MM.1S (cell line): ENCODE data around the gene CYB5R3.

Experiments used
- DNase-seq: peaks from one replicate; pipeline ENCODE4 v3.0.0-alpha.2; 2015
- H2AFZ ChIP-seq: fragments of 300-600 bp; sonication (generic); 2 replicates; pipeline ENCODE4 v1.6.0; 2016; ENCODE audit warnings: antibody characterized with exemption, low read length
- H3F3A ChIP-seq: fragments of 300-600 bp; sonication (generic); 2 replicates; pipeline ENCODE4 v1.6.1; 2016; ENCODE audit warnings: mild to moderate bottlenecking, antibody characterized with exemption, low read length, moderate library complexity, mixed read lengths; ENCODE audit not compliant: insufficient read depth
- H3K27ac ChIP-seq: fragments of 300-600 bp; sonication (generic); 2 replicates; pipeline ENCODE4 v1.5.1; 2016; ENCODE audit warnings: mild to moderate bottlenecking, low read length
- H3K27me3 ChIP-seq: fragments of 300-600 bp; sonication (generic); replicated peaks from 2 replicates; pipeline ENCODE4 v1.6.0; 2016; ENCODE audit warnings: low read length; ENCODE audit not compliant: insufficient read depth
- H3K36me3 ChIP-seq: fragments of 300-600 bp; sonication (generic); replicated peaks from 2 replicates; pipeline ENCODE4 v1.6.1; 2016; ENCODE audit warnings: mild to moderate bottlenecking, low read length, mixed read lengths; ENCODE audit not compliant: insufficient read depth
- H3K4me1 ChIP-seq: fragments of 300-600 bp; sonication (generic); 2 replicates; pipeline ENCODE4 v1.6.1; 2016; ENCODE audit warnings: low read length, mixed read lengths
- H3K4me2 ChIP-seq: fragments of 300-600 bp; sonication (generic); 2 replicates; pipeline ENCODE4 v1.6.0; 2016; ENCODE audit warnings: low read depth, low read length
- H3K4me3 ChIP-seq: fragments of 300-600 bp; sonication (generic); 2 replicates; pipeline ENCODE4 v1.5.1; 2016; ENCODE audit warnings: low read length, mixed read lengths
- H3K79me2 ChIP-seq: fragments of 300-600 bp; sonication (generic); 2 replicates; pipeline ENCODE4 v1.6.1; 2016; ENCODE audit warnings: mixed run types, low read length, mixed read lengths
- H3K9ac ChIP-seq: fragments of 300-600 bp; sonication (generic); 2 replicates; pipeline ENCODE4 v1.6.1; 2016; ENCODE audit warnings: low read length, mixed read lengths
- H3K9me2 ChIP-seq: fragments of 300-600 bp; sonication (generic); replicated peaks from 2 replicates; pipeline ENCODE4 v1.6.1; 2016; ENCODE audit warnings: mild to moderate bottlenecking, low read length, mixed read lengths; ENCODE audit not compliant: insufficient read depth
- H3K9me3 ChIP-seq: fragments of 300-600 bp; sonication (generic); replicated peaks from 2 replicates; pipeline ENCODE4 v1.6.1; 2016; ENCODE audit warnings: mild to moderate bottlenecking, low read length, mixed read lengths; ENCODE audit not compliant: insufficient read depth
- H4K20me1 ChIP-seq: fragments of 300-600 bp; sonication (generic); 2 replicates; pipeline ENCODE4 v1.6.1; 2016; ENCODE audit warnings: mild to moderate bottlenecking, low read length, moderate library complexity, mixed read lengths; ENCODE audit not compliant: insufficient read depth
- CTCF ChIP-seq: fragments of 300-600 bp; sonication (generic); IDR thresholded peaks from 2 replicates; pipeline ENCODE4 v1.5.1; 2016; ENCODE audit warnings: antibody characterized with exemption, low read length, mixed read lengths
- EZH2 ChIP-seq: fragments of 300-600 bp; sonication (generic); optimal IDR thresholded peaks from 2 replicates; pipeline ENCODE3; 2017; ENCODE audit warnings: low read depth, mild to moderate bottlenecking, antibody characterized with exemption, low read length, mixed read lengths
- EZH2phosphoT487 ChIP-seq: fragments of 300-600 bp; sonication (generic); IDR thresholded peaks from 2 replicates; pipeline ENCODE4 v1.6.1; 2018; ENCODE audit warnings: antibody characterized with exemption, low read length

CYB5R3 gene

GRCh38 chr22:42651134-42651533 is 1.9 kb upstream of the CYB5R3 start:
- TF ChIP-seq CTCF (no peak), EZH2phosphoT487 (no peak), EZH2 (no peak)
- Histone ChIP-seq H3K27me3 (no peaks in the 10 kb centered on the region), H3K36me3 (no peaks in the 10 kb centered on the region), H3K9me3 (no peaks in the 10 kb centered on the region), H4K20me1 (no peaks in the 10 kb centered on the region), H3K9me2 (no peaks in the 10 kb centered on the region), H3F3A (no peaks in the 10 kb centered on the region), H3K4me3 (no peak overlapping the region), H3K4me2 (no peak overlapping the region), H3K27ac (no peak overlapping the region), H3K9ac (no peak overlapping the region), H3K79me2 (peaks cover 27% of the 10 kb centered on the region), H3K4me1 (peaks cover 12% of the 10 kb centered on the region), H2AFZ (no peak overlapping the region)
- no peak for DNase-seq

- H3K4me3 ChIP-seq = peak overlapping the region; percentile 100
- DNase-seq = peak; percentile 27
- no peaks in the 10 kb centered on the region for H3F3A ChIP-seq
- peak overlapping the region; percentile 89 for H3K4me2 ChIP-seq
- no peaks in the 10 kb centered on the region for H4K20me1 ChIP-seq
- H3K36me3 ChIP-seq = no peaks in the 10 kb centered on the region
- H3K4me1 ChIP-seq = peaks cover 7% of the 10 kb centered on the region
- H2AFZ ChIP-seq = peak overlapping the region; percentile 86
- TF ChIP-seq EZH2 (no peak), EZH2phosphoT487 (no peak), CTCF (no peak)
- peak overlapping the region; percentile 88 for H3K9ac ChIP-seq
- no peaks in the 10 kb centered on the region for H3K9me3 ChIP-seq
- no peak overlapping the region for H3K27ac ChIP-seq
- H3K27me3 ChIP-seq = no peaks in the 10 kb centered on the region
- H3K9me2 ChIP-seq = no peaks in the 10 kb centered on the region
- H3K79me2 ChIP-seq = peaks cover 48% of the 10 kb centered on the region
Observed at GRCh38 chr22:42648368-42649245, 585 bp downstream of the CYB5R3 start.

- no peaks in the 10 kb centered on the region for H3K36me3 ChIP-seq
- H3K4me2 ChIP-seq = peak overlapping the region; percentile 89
- peak overlapping the region; percentile 100 for H3K4me3 ChIP-seq
- H3K9ac ChIP-seq = peak overlapping the region; percentile 88; the same call in 1 of the 2 replicates
- H3K79me2 ChIP-seq = peaks cover 50% of the 10 kb centered on the region
- H3K9me3 ChIP-seq = no peaks in the 10 kb centered on the region
- H3K27me3 ChIP-seq = no peaks in the 10 kb centered on the region
- no peaks in the 10 kb centered on the region for H3K9me2 ChIP-seq
- peaks cover 7% of the 10 kb centered on the region for H3K4me1 ChIP-seq
- no peak for DNase-seq
- no peak for TF ChIP-seq CTCF
- TF ChIP-seq EZH2phosphoT487 = no peak
- TF ChIP-seq EZH2 = no peak
- H2AFZ ChIP-seq = no peak overlapping the region
- H3K27ac ChIP-seq = no peak overlapping the region
- no peaks in the 10 kb centered on the region for H4K20me1 ChIP-seq
- no peaks in the 10 kb centered on the region for H3F3A ChIP-seq
Observed at GRCh38 chr22:42648017-42648367, 1.2 kb downstream of the CYB5R3 start.
